D721Med (cell line): ENCODE data around the gene TSSK3.

Experiments used
- DNase-seq: peaks from one replicate; pipeline ENCODE4 v3.0.0; 2011; ENCODE audit warnings: low spot score; ENCODE audit not compliant: insufficient read length
- FAIRE-seq: peaks from 2 replicates; lab custom pipeline; 2011; peaks lifted over from hg19 to GRCh38; lab: Jason Lieb, UNC
- CTCF ChIP-seq: IDR thresholded peaks from 2 replicates; pipeline ENCODE4 v1.5.1; 2012; ENCODE audit warnings: mild to moderate bottlenecking, control low read depth; ENCODE audit not compliant: insufficient read depth; ENCODE audit errors: missing control alignments

Gene TSSK3

GRCh38 chr1:32330558-32331151, 31.7 kb upstream of the TSSK3 start:
- FAIRE-seq (no peak), DNase-seq (no peak)
- no peak for TF ChIP-seq CTCF

GRCh38 chr1:32331549-32331948, 30.8 kb upstream of the TSSK3 start:
- DNase-seq = no peak
- no peak for TF ChIP-seq CTCF
- FAIRE-seq = no peak

- no peak for TF ChIP-seq CTCF
- DNase-seq (no peak), FAIRE-seq (no peak)
Measured at GRCh38 chr1:32332290-32333079, 29.9 kb upstream of the TSSK3 start.

- TF ChIP-seq CTCF = no peak
- FAIRE-seq (no peak), DNase-seq (no peak)
Measured at GRCh38 chr1:32333251-32333963, 28.9 kb upstream of the TSSK3 start.

- DNase-seq (no peak), FAIRE-seq (no peak)
- TF ChIP-seq CTCF = no peak
Measured at GRCh38 chr1:32334274-32334861, 28.0 kb upstream of the TSSK3 start.

- DNase-seq = peak; percentile 41
- no peak for FAIRE-seq
- TF ChIP-seq CTCF = peak; percentile 60
Measured at GRCh38 chr1:32334864-32335534, 27.3 kb upstream of the TSSK3 start.
